SK-N-SH treated with all-trans-retinoic acid at 6 μM for 48 hours (cell line): ENCODE measurements around the gene KIF6.

Source experiments
- ARNTL ChIP-seq: fragments of 450-650 bp; formaldehyde crosslinking; IDR thresholded peaks from 2 replicates; pipeline ENCODE4 v1.5.0; 2020; ENCODE audit warnings: low read depth, mild to moderate bottlenecking, moderate library complexity, borderline replicate concordance
- BACH2 ChIP-seq: fragments of 250-450 bp; sonication (Bioruptor Pico); IDR thresholded peaks from 2 replicates; pipeline ENCODE4 v1.9.0; 2021; ENCODE audit warnings: mild to moderate bottlenecking, borderline replicate concordance
- CREB5 ChIP-seq: fragments of 250-450 bp; sonication (Bioruptor Pico); IDR thresholded peaks from 2 replicates; pipeline ENCODE4 v1.5.1; 2020; ENCODE audit warnings: low read depth, mild to moderate bottlenecking, moderate library complexity
- CSDC2 ChIP-seq: fragments of 250-450 bp; sonication (Bioruptor Pico); IDR thresholded peaks from 2 replicates; pipeline ENCODE4 v1.5.0; 2020; ENCODE audit warnings: mild to moderate bottlenecking, moderate library complexity
- PPARA ChIP-seq: fragments of 250-450 bp; sonication (Bioruptor Pico); IDR thresholded peaks from 2 replicates; pipeline ENCODE4 v1.5.0; 2020; ENCODE audit warnings: mild to moderate bottlenecking, borderline replicate concordance
- RARB ChIP-seq: fragments of 250-450 bp; sonication (Bioruptor Pico); IDR thresholded peaks from 2 replicates; pipeline ENCODE4 v1.8.0; 2021; ENCODE audit warnings: mild to moderate bottlenecking, moderate library complexity
- ZC3H10 ChIP-seq: fragments of 250-450 bp; sonication (Bioruptor Pico); IDR thresholded peaks from 2 replicates; pipeline ENCODE4 v1.5.1; 2021; ENCODE audit warnings: mild to moderate bottlenecking, moderate library complexity
- ZFP3 ChIP-seq: fragments of 250-450 bp; sonication (Bioruptor Pico); IDR thresholded peaks from 2 replicates; pipeline ENCODE4 v1.5.0; 2020; ENCODE audit warnings: mild to moderate bottlenecking, moderate library complexity
- ZFP30 ChIP-seq: fragments of 450-650 bp; formaldehyde crosslinking; IDR thresholded peaks from 2 replicates; pipeline ENCODE4 v1.5.0; 2022; ENCODE audit warnings: mild to moderate bottlenecking, moderate library complexity
- ZNF565 ChIP-seq: fragments of 450-650 bp; formaldehyde crosslinking; conservative IDR thresholded peaks from 2 replicates; pipeline ENCODE4 v1.5.0; 2020; ENCODE audit warnings: low read depth, mild to moderate bottlenecking, moderate library complexity
- TF ChIP-seq, protein P1 (sequence below): fragments of 250-450 bp; sonication (Bioruptor Pico); IDR thresholded peaks from 2 replicates; pipeline ENCODE4 v1.8.0; 2021; ENCODE audit warnings: low read depth, mild to moderate bottlenecking, moderate library complexity, borderline replicate concordance
- TF ChIP-seq, protein P2 (sequence below): fragments of 250-450 bp; sonication (Bioruptor Pico); IDR thresholded peaks from 2 replicates; pipeline ENCODE4 v1.8.0; 2020; ENCODE audit warnings: mild to moderate bottlenecking, moderate library complexity, borderline replicate concordance

DNA sequence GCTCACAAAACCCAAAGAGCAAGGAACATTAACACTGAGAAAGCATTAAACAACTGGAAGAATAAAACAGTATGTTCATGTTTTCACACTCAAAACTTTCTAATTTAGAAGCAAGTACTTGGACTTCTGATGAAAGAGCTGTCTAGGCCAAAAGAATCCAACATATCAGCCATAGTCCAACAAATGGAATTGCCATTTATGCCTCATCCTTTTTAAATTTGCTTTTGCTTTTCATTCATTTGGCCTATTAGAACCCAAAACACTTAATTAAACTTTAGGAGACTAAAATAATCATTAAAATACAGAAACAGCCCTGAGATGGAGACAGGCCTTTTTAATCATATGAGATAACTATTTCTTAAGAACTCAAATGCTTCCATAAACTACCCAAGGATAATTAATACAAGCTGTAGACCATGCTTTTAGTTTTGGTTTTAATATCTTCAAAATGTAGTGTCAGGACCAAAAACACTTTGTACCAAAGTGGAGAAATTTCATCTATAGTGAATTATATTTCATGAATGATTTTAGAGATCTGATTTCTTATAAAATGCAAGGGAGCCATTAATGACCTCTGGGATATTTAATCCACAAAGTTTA, 166.5 kb downstream of the KIF6 start:
- TF ChIP-seq ZFP30 (CRISPR knock-in tag) (no peak), ZNF565 (CRISPR knock-in tag) (no peak), ARNTL (no peak), RARB (CRISPR knock-in tag) (no peak), BACH2 (CRISPR knock-in tag) (no peak), ZFP3 (CRISPR knock-in tag) (no peak), CSDC2 (CRISPR knock-in tag) (no peak), ZC3H10 (no peak), PPARA (CRISPR knock-in tag) (no peak), CREB5 (no peak)
- TF ChIP-seq, protein P1, sequence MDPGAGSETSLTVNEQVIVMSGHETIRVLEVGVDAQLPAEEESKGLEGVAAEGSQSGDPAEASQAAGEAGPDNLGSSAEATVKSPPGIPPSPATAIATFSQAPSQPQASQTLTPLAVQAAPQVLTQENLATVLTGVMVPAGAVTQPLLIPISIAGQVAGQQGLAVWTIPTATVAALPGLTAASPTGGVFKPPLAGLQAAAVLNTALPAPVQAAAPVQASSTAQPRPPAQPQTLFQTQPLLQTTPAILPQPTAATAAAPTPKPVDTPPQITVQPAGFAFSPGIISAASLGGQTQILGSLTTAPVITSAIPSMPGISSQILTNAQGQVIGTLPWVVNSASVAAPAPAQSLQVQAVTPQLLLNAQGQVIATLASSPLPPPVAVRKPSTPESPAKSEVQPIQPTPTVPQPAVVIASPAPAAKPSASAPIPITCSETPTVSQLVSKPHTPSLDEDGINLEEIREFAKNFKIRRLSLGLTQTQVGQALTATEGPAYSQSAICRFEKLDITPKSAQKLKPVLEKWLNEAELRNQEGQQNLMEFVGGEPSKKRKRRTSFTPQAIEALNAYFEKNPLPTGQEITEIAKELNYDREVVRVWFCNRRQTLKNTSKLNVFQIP (CRISPR knock-in tag) = no peak
- TF ChIP-seq, protein P2, sequence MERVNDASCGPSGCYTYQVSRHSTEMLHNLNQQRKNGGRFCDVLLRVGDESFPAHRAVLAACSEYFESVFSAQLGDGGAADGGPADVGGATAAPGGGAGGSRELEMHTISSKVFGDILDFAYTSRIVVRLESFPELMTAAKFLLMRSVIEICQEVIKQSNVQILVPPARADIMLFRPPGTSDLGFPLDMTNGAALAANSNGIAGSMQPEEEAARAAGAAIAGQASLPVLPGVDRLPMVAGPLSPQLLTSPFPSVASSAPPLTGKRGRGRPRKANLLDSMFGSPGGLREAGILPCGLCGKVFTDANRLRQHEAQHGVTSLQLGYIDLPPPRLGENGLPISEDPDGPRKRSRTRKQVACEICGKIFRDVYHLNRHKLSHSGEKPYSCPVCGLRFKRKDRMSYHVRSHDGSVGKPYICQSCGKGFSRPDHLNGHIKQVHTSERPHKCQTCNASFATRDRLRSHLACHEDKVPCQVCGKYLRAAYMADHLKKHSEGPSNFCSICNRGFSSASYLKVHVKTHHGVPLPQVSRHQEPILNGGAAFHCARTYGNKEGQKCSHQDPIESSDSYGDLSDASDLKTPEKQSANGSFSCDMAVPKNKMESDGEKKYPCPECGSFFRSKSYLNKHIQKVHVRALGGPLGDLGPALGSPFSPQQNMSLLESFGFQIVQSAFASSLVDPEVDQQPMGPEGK (CRISPR knock-in tag) = no peak
